Ishikawa (cell line): ENCODE results near the gene RAB10.

ENCODE experiments used
- CEBPB ChIP-seq: IDR thresholded peaks from 2 replicates; pipeline ENCODE4 v1.6.1; 2012
- CREB1 ChIP-seq: IDR thresholded peaks from 2 replicates; pipeline ENCODE4 v1.6.1; 2012; ENCODE audit warnings: low read depth
- EGR1 ChIP-seq: IDR thresholded peaks from 2 replicates; pipeline ENCODE4 v1.6.1; 2012
- EP300 ChIP-seq: IDR thresholded peaks from 2 replicates; pipeline ENCODE4 v1.6.1; 2012; ENCODE audit warnings: borderline replicate concordance
- FOXM1 ChIP-seq: IDR thresholded peaks from 2 replicates; pipeline ENCODE4 v1.6.1; 2012; ENCODE audit warnings: low read depth, borderline replicate concordance
- MAX ChIP-seq: IDR thresholded peaks from 2 replicates; pipeline ENCODE4 v1.6.1; 2012
- NFIC ChIP-seq: IDR thresholded peaks from 2 replicates; pipeline ENCODE4 v1.6.1; 2012
- RAD21 ChIP-seq: IDR thresholded peaks from 2 replicates; pipeline ENCODE4 v1.6.1; 2012; ENCODE audit warnings: low read depth
- REST ChIP-seq: IDR thresholded peaks from 2 replicates; pipeline ENCODE4 v1.6.1; 2012; ENCODE audit warnings: low read depth, mild to moderate bottlenecking
- TAF1 ChIP-seq: IDR thresholded peaks from 2 replicates; pipeline ENCODE4 v1.6.1; 2012; ENCODE audit warnings: low read depth, mild to moderate bottlenecking
- TCF12 ChIP-seq: IDR thresholded peaks from 2 replicates; pipeline ENCODE4 v1.6.1; 2012; ENCODE audit warnings: low read depth
- TEAD4 ChIP-seq: IDR thresholded peaks from 2 replicates; pipeline ENCODE4 v1.6.1; 2012
- USF1 ChIP-seq: IDR thresholded peaks from 2 replicates; pipeline ENCODE4 v1.6.1; 2012
- YY1 ChIP-seq: IDR thresholded peaks from 2 replicates; pipeline ENCODE4 v1.6.1; 2012; ENCODE audit warnings: low read depth
- ZBTB7A ChIP-seq: IDR thresholded peaks from 2 replicates; pipeline ENCODE4 v1.6.1; 2012; ENCODE audit warnings: low read depth

RAB10 gene

DNA sequence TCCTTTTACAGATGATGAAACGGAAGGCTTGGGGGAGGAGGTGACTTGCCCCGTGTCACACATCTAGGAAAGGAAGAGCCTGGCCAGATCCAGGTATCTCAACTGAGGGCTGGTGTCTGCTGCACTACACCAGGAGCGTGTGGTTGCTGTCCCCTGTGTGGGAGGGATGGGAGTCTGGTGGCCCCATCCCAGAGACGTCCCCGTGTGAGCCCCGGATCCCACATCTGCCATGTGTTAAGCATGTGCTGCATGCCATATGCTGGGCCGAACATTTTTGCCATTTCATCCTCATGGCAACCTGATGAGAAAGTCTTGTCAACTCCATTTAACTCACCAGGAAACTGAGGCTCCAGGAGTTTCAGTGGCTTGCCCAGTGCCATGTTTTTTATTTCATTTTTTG is 143.2 kb downstream of the RAB10 start:
- TF ChIP-seq NFIC (no peak), REST (no peak), RAD21 (no peak), YY1 (no peak), EGR1 (no peak), TCF12 (no peak), FOXM1 (no peak), TAF1 (no peak), MAX (no peak), ZBTB7A (no peak), CEBPB (no peak), CREB1 (no peak), EP300 (no peak), TEAD4 (no peak), USF1 (no peak)

DNA sequence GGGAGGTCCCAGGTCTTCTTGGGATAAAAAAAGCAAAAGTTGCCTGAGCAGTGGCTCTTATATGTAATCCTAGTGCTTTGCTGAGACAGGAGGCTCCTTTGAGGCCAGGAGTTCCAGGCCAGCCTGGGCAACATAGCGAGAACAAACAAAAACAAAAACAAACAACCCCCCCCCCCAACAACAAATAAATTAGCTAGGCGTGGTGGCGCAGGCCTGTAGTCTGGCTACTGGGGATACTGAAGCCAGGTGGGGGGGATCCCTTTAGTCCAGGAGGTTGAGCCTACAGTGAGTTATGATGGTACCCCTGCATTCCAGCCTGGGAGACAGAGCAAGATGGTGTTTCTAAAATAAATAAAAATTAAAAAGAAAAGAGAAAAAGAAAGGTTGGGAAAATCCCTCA is 144.4 kb downstream of the RAB10 start:
- no peak for TF ChIP-seq CREB1
- no peak for TF ChIP-seq MAX
- no peak for TF ChIP-seq EP300
- no peak for TF ChIP-seq RAD21
- no peak for TF ChIP-seq FOXM1

DNA sequence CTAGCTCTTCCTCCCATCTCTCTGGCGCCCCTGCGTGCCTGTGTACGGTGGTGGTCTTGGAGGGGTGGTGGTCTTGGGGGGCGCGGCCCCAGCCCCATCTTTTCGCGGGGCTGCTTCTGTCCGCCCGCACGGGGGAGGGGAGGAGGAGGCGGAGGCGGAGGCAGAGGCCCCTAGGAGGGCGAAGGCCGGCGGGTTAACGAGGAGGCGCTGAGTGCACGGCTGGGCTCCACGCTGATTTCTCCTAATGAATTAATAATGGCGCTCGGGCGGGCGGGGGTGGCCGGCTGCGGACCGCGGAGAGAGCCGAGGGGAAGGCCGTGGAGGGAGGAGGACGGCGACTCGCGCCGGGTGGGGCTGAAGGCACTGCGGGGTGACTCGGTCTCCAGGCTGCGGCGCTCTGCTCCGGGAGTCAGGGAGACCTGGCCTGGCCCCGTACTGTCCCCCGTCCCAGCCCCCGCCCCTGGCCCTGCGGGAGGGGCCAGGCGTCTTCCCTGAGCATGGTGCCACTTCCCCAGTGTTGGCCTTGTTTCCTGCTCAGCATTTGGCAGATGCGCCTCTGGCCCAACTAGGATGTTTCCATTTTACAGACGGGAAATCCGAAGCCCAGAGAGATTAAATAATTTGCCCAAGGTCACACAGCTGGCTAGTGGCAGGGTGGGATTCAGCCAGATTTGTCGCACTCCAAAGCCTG is 145.0 kb downstream of the RAB10 start:
- TF ChIP-seq YY1 (no peak), EGR1 (peak; percentile 80), ZBTB7A (peak; percentile 83; the same call in 1 of the 2 replicates), TCF12 (no peak), RAD21 (no peak), TEAD4 (no peak), CEBPB (no peak)

DNA sequence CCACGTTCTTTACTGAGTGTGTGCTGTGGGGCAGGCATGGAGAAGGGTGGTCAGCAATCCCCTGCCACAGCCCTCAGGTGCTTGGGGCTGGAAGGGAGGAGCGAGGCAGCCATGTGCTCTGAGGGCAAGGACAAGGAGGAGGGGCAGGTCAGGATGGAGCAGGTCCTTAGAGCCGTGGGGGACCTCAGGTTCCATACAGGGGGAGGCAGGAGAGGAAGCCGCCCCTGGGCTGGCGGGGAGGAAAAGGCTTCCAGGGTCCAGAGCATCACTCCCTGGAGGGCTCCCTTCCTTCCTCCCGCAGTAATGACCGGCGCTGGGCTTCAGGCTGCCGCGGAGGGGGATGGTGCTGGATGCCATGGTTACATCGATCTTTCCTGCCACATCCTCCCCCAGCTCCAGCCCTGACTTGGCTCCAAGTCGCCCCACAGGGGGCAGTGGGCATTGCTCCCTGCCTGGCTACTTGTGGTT is 145.6 kb downstream of the RAB10 start:
- no peak for TF ChIP-seq RAD21
- no peak for TF ChIP-seq FOXM1
- no peak for TF ChIP-seq CEBPB
- TF ChIP-seq REST = no peak
- no peak for TF ChIP-seq EP300
- TF ChIP-seq ZBTB7A = no peak
- TF ChIP-seq YY1 = no peak
- TF ChIP-seq TAF1 = no peak
- TF ChIP-seq NFIC = no peak
- TF ChIP-seq TCF12 = no peak
- TF ChIP-seq CREB1 = no peak
- no peak for TF ChIP-seq EGR1
- no peak for TF ChIP-seq MAX
- no peak for TF ChIP-seq TEAD4
- TF ChIP-seq USF1 = no peak

GRCh38 chr2:26182441-26182840 is 148.6 kb downstream of the RAB10 start:
- TF ChIP-seq MAX (no peak), NFIC (no peak), CEBPB (no peak), YY1 (no peak), USF1 (no peak), TEAD4 (no peak), RAD21 (no peak), TCF12 (no peak), EGR1 (no peak), FOXM1 (no peak), ZBTB7A (no peak)
